ENCODE measurements around the gene SFT2D3. TPM values are rescaled to one million over a fixed set of nuclear protein-coding genes. Genes with fewer than 3 reads are reported as not detected.

SFT2D3 gene
- polyA plus RNA-seq, 1 donor from 2014 or later = 6.2 TPM

GRCh38 chr2:127658641-127659407, 42.5 kb upstream of the SFT2D3 start:
- Histone ChIP-seq H3K9me3 (ENCODE audit: low read length) (no peaks in the 10 kb centered on the region), H3K4me2 (ENCODE audit: low read length) (no peak overlapping the region), H3K27ac (ENCODE audit: low read length) (no peak overlapping the region), H3K27me3 (ENCODE audit: insufficient read depth, low read depth, low read length) (peaks cover 10% of the 10 kb centered on the region), H3K4me3 (ENCODE audit: low read length) (no peak overlapping the region), H2AFZ (ENCODE audit: low read depth, low read length) (no peak overlapping the region), H4K20me1 (ENCODE audit: insufficient read depth) (no peaks in the 10 kb centered on the region), H3K79me2 (replicated peaks; ENCODE audit: insufficient read depth, low read length) (no peaks in the 10 kb centered on the region), H3K9me2 (ENCODE audit: insufficient read depth, low read length) (no peaks in the 10 kb centered on the region), H3K36me3 (ENCODE audit: insufficient read depth, low read length) (no peaks in the 10 kb centered on the region), H3K9ac (ENCODE audit: low read length) (no peak overlapping the region), H3F3A (ENCODE audit: insufficient read depth, low read length, poor library complexity, severe bottlenecking) (no peaks in the 10 kb centered on the region)
- TF ChIP-seq, protein P1, sequence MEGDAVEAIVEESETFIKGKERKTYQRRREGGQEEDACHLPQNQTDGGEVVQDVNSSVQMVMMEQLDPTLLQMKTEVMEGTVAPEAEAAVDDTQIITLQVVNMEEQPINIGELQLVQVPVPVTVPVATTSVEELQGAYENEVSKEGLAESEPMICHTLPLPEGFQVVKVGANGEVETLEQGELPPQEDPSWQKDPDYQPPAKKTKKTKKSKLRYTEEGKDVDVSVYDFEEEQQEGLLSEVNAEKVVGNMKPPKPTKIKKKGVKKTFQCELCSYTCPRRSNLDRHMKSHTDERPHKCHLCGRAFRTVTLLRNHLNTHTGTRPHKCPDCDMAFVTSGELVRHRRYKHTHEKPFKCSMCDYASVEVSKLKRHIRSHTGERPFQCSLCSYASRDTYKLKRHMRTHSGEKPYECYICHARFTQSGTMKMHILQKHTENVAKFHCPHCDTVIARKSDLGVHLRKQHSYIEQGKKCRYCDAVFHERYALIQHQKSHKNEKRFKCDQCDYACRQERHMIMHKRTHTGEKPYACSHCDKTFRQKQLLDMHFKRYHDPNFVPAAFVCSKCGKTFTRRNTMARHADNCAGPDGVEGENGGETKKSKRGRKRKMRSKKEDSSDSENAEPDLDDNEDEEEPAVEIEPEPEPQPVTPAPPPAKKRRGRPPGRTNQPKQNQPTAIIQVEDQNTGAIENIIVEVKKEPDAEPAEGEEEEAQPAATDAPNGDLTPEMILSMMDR (IDR thresholded peaks at IDR 0.05; ENCODE audit: poor library complexity, severe bottlenecking) = no peak
- TF ChIP-seq REST (IDR thresholded peaks at IDR 0.05; ENCODE audit: borderline replicate concordance) (no peak), SMC3 (conservative IDR thresholded peaks at IDR 0.05; ENCODE audit: poor library complexity) (no peak), RAD21 (conservative IDR thresholded peaks at IDR 0.05) (no peak), POLR2AphosphoS5 (IDR thresholded peaks at IDR 0.05) (no peak), MXI1 (conservative IDR thresholded peaks at IDR 0.05; ENCODE audit: poor library complexity, severe bottlenecking) (no peak), TAF1 (IDR thresholded peaks at IDR 0.05; ENCODE audit: low read depth) (no peak), EZH2 (IDR thresholded peaks at IDR 0.05; ENCODE audit: borderline replicate concordance, insufficient read depth, low read length, poor library complexity, severe bottlenecking) (no peak), EP300 (conservative IDR thresholded peaks at IDR 0.05; ENCODE audit: poor library complexity, severe bottlenecking) (no peak)

DNA sequence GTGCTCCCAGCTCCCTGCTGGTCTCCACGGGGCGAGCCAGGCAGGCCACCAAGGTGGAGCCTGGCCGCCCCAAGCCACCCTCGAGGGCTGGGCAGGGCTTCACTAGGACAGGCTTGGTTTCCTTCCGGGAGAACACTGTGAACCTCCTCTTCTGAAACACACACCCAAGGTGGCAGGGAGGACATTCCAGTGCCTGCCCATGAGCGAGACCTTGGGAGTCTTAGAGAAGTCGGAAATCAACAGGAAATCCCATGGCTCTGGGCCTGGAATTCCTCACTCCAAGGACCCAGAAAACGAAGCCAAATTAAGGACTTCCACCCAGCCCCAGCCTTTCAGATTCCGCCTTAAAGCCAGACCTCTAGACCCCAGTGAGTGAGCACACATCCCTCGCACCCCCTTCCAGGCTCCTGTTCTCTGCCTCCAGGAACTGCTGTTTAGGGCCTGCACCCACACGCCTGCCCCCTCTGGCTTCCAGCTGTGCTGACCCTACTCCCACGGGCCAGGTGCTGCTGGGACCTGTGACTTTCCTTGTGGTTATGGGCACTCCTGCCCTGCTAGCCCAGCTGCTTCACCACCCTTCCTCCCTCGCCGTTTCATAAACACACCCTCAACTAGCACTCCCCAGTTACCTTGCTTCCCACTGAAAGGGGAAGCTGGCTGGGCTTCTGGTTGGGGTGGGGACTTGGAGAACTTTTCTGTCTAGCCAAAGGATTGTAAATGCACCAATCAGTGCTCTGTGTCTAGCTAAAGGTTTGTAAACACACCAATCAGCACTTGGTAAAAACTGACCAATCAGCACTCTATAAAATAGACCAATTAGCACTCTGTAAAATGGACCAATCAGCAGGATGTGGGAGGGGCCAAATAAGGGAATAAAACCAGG, 41.6 kb upstream of the SFT2D3 start:
- no peak overlapping the region for H3K4me2 ChIP-seq (ENCODE audit: low read length)
- H3F3A ChIP-seq (ENCODE audit: insufficient read depth, low read length, poor library complexity, severe bottlenecking) = no peaks in the 10 kb centered on the region
- peaks cover 16% of the 10 kb centered on the region for H3K27me3 ChIP-seq (ENCODE audit: insufficient read depth, low read depth, low read length)
- no peak overlapping the region for H3K4me3 ChIP-seq (ENCODE audit: low read length)
- no peak for TF ChIP-seq POLR2AphosphoS5 (IDR thresholded peaks at IDR 0.05)
- TF ChIP-seq SMC3 (conservative IDR thresholded peaks at IDR 0.05; ENCODE audit: poor library complexity) = no peak
- TF ChIP-seq, protein P1 (IDR thresholded peaks at IDR 0.05; ENCODE audit: poor library complexity, severe bottlenecking) = no peak
- TF ChIP-seq EZH2 (IDR thresholded peaks at IDR 0.05; ENCODE audit: borderline replicate concordance, insufficient read depth, low read length, poor library complexity, severe bottlenecking) = no peak
- TF ChIP-seq TAF1 (IDR thresholded peaks at IDR 0.05; ENCODE audit: low read depth) = no peak
- TF ChIP-seq MXI1 (conservative IDR thresholded peaks at IDR 0.05; ENCODE audit: poor library complexity, severe bottlenecking) = no peak
- TF ChIP-seq RAD21 (conservative IDR thresholded peaks at IDR 0.05) = no peak
- no peak for TF ChIP-seq REST (IDR thresholded peaks at IDR 0.05; ENCODE audit: borderline replicate concordance)
- no peak overlapping the region for H3K27ac ChIP-seq (ENCODE audit: low read length)
- H2AFZ ChIP-seq (ENCODE audit: low read depth, low read length) = no peak overlapping the region
- no peaks in the 10 kb centered on the region for H3K79me2 ChIP-seq (replicated peaks; ENCODE audit: insufficient read depth, low read length)
- H4K20me1 ChIP-seq (ENCODE audit: insufficient read depth) = no peaks in the 10 kb centered on the region
- H3K9me3 ChIP-seq (ENCODE audit: low read length) = no peaks in the 10 kb centered on the region
- H3K9ac ChIP-seq (ENCODE audit: low read length) = no peak overlapping the region
- no peaks in the 10 kb centered on the region for H3K36me3 ChIP-seq (ENCODE audit: insufficient read depth, low read length)
- H3K9me2 ChIP-seq (ENCODE audit: insufficient read depth, low read length) = no peaks in the 10 kb centered on the region
